ENCODE measurements around the gene SNCAIP. TPM values are rescaled to one million over a fixed set of nuclear protein-coding genes. Genes with fewer than 3 reads are reported as not detected.

SNCAIP gene
- total RNA-seq, 3 donors from 2014 or later (not counting 1 experiment from before 2014, with no cell fraction given): 0.73 TPM; not detected in 2

DNA sequence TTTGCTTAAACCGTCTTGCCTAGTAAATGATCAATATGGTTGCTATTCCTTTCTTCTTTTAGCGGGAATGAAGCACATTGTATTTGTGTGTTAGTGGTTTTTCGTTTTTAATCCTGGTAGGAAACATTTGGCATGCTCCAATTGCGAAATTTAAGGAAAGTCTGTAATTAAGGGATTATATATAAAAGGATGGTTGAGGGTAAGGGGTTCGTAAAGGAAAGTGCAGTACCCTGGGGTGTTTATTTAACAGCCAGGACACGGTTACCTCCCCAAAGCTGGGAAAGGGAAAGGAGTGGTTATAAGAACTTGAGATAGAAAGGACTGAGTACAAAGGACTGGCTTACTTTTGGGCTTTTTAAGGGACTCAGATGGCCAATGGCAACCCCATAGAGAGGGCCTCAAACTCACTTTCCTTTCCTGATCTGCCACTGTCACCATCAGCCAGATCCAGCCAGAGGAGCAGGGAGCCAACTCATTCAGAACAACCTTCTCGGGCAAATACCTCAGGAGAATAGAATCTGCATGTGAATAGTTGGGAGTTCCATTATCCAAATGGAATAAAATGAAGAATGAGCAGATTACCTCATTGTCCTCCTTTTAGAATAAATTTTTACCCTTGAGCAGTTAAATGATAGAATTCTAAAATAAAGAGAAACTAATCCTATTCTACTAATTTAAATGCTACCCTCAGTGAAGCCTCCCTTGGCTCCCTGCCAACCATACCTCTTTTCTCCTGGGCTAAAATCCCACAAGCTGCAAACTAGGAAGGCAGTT, 117.7 kb downstream of the SNCAIP start:
- H3K4me3 ChIP-seq (ENCODE audit: low read length): no peak overlapping the region
- Mint-ChIP-seq H3K4me1 (no peaks in the 10 kb centered on the region), H3K27me3 (ENCODE audit: low read depth in 2 of 2) (no peaks in the 10 kb centered on the region), H3K4me3 (no peak overlapping the region), H3K36me3 (peaks cover 7% of the 10 kb centered on the region), H3K27ac (no peak overlapping the region), H3K9me3 (peaks cover 3 to 7% of the 10 kb centered on the region in 2 donors)
- H3K27ac ChIP-seq (ENCODE audit: low read length): no peak overlapping the region
- no peaks in the 10 kb centered on the region for H3K9me3 ChIP-seq (ENCODE audit: control insufficient read depth, insufficient read depth, low read length)
- intact Hi-C loops (cut with micrococcal nuclease): no loop called here
- DNase-seq (no peak), ATAC-seq (no peak)
- H3K4me1 ChIP-seq (ENCODE audit: control insufficient read depth, insufficient read depth, low read length): no peaks in the 10 kb centered on the region
- no peaks in the 10 kb centered on the region for H3K36me3 ChIP-seq (ENCODE audit: control insufficient read depth, insufficient read depth, low read length)
- H3K27me3 ChIP-seq (ENCODE audit: control insufficient read depth, insufficient read depth, low read length): no peaks in the 10 kb centered on the region
- no peak for TF ChIP-seq CTCF (IDR thresholded peaks at IDR 0.05)
- 85% methylated on average over 6 of the region's 7 CpGs for whole genome bisulfite sequencing (ENCODE audit: insufficient coverage)

DNA sequence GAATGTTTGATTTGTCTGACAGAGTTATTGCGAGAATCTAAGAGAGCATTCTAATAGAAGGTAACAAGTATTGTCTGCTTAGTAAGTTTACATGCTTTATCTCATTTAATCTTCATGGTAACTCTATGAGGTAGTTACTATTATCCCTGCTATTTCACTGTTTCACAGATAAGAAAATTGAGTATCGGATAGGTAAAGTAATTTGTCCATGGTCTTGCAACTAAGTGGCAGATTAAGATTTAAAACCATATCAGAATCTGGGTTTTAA, 118.2 kb downstream of the SNCAIP start:
- ATAC-seq (no peak), DNase-seq (no peak)
- WGBS (ENCODE audit: insufficient coverage): 86% methylated on average over 1 of the region's 2 CpGs
- H3K27me3 Mint-ChIP-seq (ENCODE audit: low read depth in 2 of 2): no peaks in the 10 kb centered on the region
- Histone ChIP-seq H3K27ac (ENCODE audit: low read length) (no peak overlapping the region), H3K27me3 (ENCODE audit: control insufficient read depth, insufficient read depth, low read length) (no peaks in the 10 kb centered on the region), H3K36me3 (ENCODE audit: control insufficient read depth, insufficient read depth, low read length) (no peaks in the 10 kb centered on the region), H3K4me3 (ENCODE audit: low read length) (no peak overlapping the region), H3K4me1 (ENCODE audit: control insufficient read depth, insufficient read depth, low read length) (no peaks in the 10 kb centered on the region), H3K9me3 (ENCODE audit: control insufficient read depth, insufficient read depth, low read length) (no peaks in the 10 kb centered on the region)
- no peak overlapping the region for H3K27ac Mint-ChIP-seq
- intact Hi-C loops (cut with micrococcal nuclease): no loop called here
- H3K4me3 Mint-ChIP-seq: no peak overlapping the region
- H3K36me3 Mint-ChIP-seq: peaks cover 7% of the 10 kb centered on the region
- H3K9me3 Mint-ChIP-seq: peaks cover 3 to 6% of the 10 kb centered on the region in 2 donors
- H3K4me1 Mint-ChIP-seq: no peaks in the 10 kb centered on the region
- no peak for TF ChIP-seq CTCF (IDR thresholded peaks at IDR 0.05)

DNA sequence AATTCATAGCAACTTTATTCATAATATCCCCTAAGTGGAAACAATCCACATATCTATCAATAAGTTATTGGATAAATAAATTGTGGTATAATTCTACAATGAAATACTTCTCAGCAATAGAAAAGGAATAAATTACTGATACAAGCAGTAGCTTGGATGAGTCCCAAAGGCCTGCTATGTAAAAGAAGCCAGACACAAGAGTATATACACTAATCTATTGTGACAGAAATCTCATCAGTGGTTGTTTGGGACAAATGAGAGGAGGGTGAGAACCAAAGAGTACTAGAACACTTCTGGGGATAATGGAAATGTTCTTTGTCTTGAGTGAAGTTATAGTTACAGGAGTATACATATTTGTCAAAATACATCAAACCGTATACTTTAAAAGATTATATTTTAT, 119.3 kb downstream of the SNCAIP start:
- no peak overlapping the region for H3K27ac Mint-ChIP-seq
- no peaks in the 10 kb centered on the region for H3K4me1 ChIP-seq (ENCODE audit: control insufficient read depth, insufficient read depth, low read length)
- no peak for ATAC-seq
- H3K36me3 Mint-ChIP-seq: peaks cover 7% of the 10 kb centered on the region
- H3K36me3 ChIP-seq (ENCODE audit: control insufficient read depth, insufficient read depth, low read length): no peaks in the 10 kb centered on the region
- H3K27ac ChIP-seq (ENCODE audit: low read length): no peak overlapping the region
- DNase-seq: no peak
- H3K9me3 ChIP-seq (ENCODE audit: control insufficient read depth, insufficient read depth, low read length): no peaks in the 10 kb centered on the region
- WGBS (ENCODE audit: insufficient coverage): no CpG with 5 or more reads among the region's 1 CpG
- no peaks in the 10 kb centered on the region for H3K4me1 Mint-ChIP-seq
- H3K9me3 Mint-ChIP-seq: peaks cover 3% of the 10 kb centered on the region in 2 donors
- H3K27me3 ChIP-seq (ENCODE audit: control insufficient read depth, insufficient read depth, low read length): no peaks in the 10 kb centered on the region
- TF ChIP-seq CTCF (IDR thresholded peaks at IDR 0.05): no peak
- H3K4me3 Mint-ChIP-seq: no peak overlapping the region
- intact Hi-C loops (cut with micrococcal nuclease): no loop called here
- H3K27me3 Mint-ChIP-seq (ENCODE audit: low read depth in 2 of 2): no peaks in the 10 kb centered on the region
- H3K4me3 ChIP-seq (ENCODE audit: low read length): no peak overlapping the region

Measured in natural killer cell (primary cell).